ENCODE data around the gene JARID2.

The JARID2 gene

GRCh38 chr6:15524861-15525401, 279.1 kb downstream of the JARID2 start:
- Histone ChIP-seq H3K9me3 (ENCODE audit: insufficient read depth, low read depth, low read length) (no peaks in the 10 kb centered on the region), H3K36me3 (ENCODE audit: insufficient read depth, low read length) (peaks cover 54% of the 10 kb centered on the region), H3K9ac (ENCODE audit: low read depth, low read length) (no peak overlapping the region), H3K27ac (ENCODE audit: low read depth, low read length) (no peak overlapping the region), H3K27me3 (ENCODE audit: insufficient read depth, low read length) (no peaks in the 10 kb centered on the region), H3K4me1 (ENCODE audit: insufficient read depth, low read length) (no peaks in the 10 kb centered on the region), H3K4me3 (ENCODE audit: low read length) (no peak overlapping the region)
- 96% methylated on average over 14 of the region's 14 CpGs for WGBS

GRCh38 chr6:15526212-15526701, 280.4 kb downstream of the JARID2 start:
- Histone ChIP-seq H3K27ac (ENCODE audit: low read depth, low read length) (no peak overlapping the region), H3K9me3 (ENCODE audit: insufficient read depth, low read depth, low read length) (no peaks in the 10 kb centered on the region), H3K4me1 (ENCODE audit: insufficient read depth, low read length) (no peaks in the 10 kb centered on the region), H3K36me3 (ENCODE audit: insufficient read depth, low read length) (peaks cover 48% of the 10 kb centered on the region), H3K4me3 (ENCODE audit: low read length) (no peak overlapping the region), H3K9ac (ENCODE audit: low read depth, low read length) (no peak overlapping the region), H3K27me3 (ENCODE audit: insufficient read depth, low read length) (no peaks in the 10 kb centered on the region)
- 92% methylated on average over 13 of the region's 13 CpGs for WGBS

DNA sequence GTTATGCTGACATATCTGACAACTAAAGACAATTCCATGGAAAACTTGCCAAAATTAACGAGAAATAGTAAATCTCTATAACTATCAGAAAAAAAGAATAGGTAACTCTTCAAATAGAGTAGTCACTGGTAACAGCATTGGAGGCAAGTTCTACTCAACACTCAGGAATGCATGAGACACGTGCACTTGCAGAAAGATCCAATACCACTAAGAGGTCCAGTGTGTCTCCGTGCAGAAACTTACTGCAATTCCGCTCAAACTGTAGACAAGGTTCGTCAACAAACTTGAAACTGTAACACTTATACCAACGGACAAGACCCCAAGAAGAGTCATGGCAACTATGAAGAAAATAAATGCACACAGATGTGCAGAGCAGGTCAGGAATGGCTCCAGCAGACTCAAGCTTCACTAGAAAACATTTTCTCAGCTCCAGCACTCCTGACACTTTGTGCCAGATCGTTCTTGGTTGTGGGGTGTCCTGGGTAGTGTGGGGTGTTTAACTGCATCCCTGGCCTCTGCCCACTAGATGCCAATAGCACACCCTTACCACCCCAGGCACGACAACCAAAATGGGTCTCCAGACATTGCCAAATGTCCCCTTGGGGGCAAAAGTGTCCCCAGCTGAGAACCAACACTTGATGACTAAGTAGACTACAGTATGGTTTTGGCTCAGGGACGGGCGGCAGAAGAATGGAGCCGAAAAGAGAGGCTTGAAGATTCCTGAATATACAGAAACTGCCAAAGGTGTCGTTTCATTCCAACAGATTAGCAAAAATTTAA, 282.2 kb downstream of the JARID2 start:
- H3K27me3 ChIP-seq (ENCODE audit: insufficient read depth, low read length): no peaks in the 10 kb centered on the region
- WGBS: 96% methylated on average over 11 of the region's 12 CpGs
- H3K36me3 ChIP-seq (ENCODE audit: insufficient read depth, low read length): peaks cover 33% of the 10 kb centered on the region
- no peak overlapping the region for H3K4me3 ChIP-seq (ENCODE audit: low read length)
- no peak overlapping the region for H3K27ac ChIP-seq (ENCODE audit: low read depth, low read length)
- H3K4me1 ChIP-seq (ENCODE audit: insufficient read depth, low read length): no peaks in the 10 kb centered on the region
- H3K9me3 ChIP-seq (ENCODE audit: insufficient read depth, low read depth, low read length): no peaks in the 10 kb centered on the region
- H3K9ac ChIP-seq (ENCODE audit: low read depth, low read length): no peak overlapping the region

DNA sequence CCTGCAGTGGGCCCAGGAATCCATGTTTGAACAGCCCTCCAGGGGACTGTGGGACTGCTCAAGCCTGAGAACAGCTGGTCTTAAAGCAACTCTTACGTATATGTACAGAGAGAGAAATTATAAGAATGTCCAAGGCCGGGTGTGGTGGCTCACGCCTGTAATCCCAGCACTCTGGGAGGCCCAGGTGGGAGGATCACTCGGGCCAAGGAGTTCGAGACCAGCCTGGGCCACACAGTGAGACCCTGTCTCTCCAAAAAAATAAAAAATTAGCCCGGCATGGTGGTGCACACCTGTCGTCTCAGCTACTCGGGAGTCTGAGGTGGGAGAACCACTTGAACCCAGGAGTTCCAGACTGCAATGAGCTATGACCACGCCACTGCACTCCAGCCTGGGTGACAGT, 283.0 kb downstream of the JARID2 start:
- no peaks in the 10 kb centered on the region for H3K9me3 ChIP-seq (ENCODE audit: insufficient read depth, low read depth, low read length)
- no peak overlapping the region for H3K9ac ChIP-seq (ENCODE audit: low read depth, low read length)
- no peak overlapping the region for H3K4me3 ChIP-seq (ENCODE audit: low read length)
- no peaks in the 10 kb centered on the region for H3K4me1 ChIP-seq (ENCODE audit: insufficient read depth, low read length)
- no peaks in the 10 kb centered on the region for H3K27me3 ChIP-seq (ENCODE audit: insufficient read depth, low read length)
- no peak overlapping the region for H3K27ac ChIP-seq (ENCODE audit: low read depth, low read length)
- H3K36me3 ChIP-seq (ENCODE audit: insufficient read depth, low read length): peaks cover 26% of the 10 kb centered on the region
- 97% methylated on average over 9 of the region's 9 CpGs for WGBS

DNA sequence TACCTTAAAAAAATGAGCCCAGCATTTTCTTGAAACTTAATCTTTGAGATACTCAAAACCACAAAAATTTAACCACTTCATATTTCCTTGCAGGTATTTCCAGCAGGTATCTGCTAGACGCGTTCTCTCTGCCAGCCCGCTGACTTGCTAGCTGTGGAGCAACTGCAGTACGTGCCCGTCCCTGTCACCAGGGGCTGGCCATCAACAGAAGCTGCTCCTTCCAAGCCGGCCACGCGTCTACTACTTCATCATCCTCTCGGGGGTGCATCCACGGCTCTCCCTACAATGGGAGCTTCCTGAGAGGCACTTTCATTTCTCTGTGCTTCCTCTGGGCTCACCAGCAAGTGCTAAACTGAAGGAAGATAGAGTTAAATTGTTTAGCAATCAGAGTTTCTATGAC, 284.5 kb downstream of the JARID2 start:
- Histone ChIP-seq H3K4me3 (ENCODE audit: low read length) (no peak overlapping the region), H3K27me3 (ENCODE audit: insufficient read depth, low read length) (no peaks in the 10 kb centered on the region), H3K9ac (ENCODE audit: low read depth, low read length) (no peak overlapping the region), H3K4me1 (ENCODE audit: insufficient read depth, low read length) (no peaks in the 10 kb centered on the region), H3K9me3 (ENCODE audit: insufficient read depth, low read depth, low read length) (no peaks in the 10 kb centered on the region), H3K27ac (ENCODE audit: low read depth, low read length) (no peak overlapping the region), H3K36me3 (ENCODE audit: insufficient read depth, low read length) (peaks cover 11% of the 10 kb centered on the region; the same call in 1 of the 2 replicates)
- WGBS: 90% methylated on average over 10 of the region's 10 CpGs

DNA sequence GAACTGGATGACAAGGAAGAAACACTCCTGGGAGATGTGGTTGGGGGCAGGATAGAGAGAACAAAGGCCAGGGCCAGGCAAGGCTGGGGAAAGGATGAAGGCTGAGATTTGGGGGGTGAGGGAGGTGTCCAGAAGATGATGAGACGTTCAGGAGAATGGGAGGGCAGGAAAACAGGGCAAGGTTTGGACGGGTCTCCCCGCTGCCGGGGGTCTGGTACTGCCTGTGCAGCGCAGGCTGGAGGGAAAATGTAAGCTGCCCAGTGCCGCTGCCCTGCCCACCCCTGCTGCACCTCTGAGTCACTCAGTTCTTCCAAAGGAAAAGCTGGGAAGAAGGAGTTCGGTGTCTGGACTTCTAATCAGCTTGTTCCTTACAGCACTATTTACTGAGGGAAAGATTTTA, 286.1 kb downstream of the JARID2 start:
- 91% methylated on average over 7 of the region's 7 CpGs for WGBS
- Histone ChIP-seq H3K4me3 (ENCODE audit: low read length) (no peak overlapping the region), H3K4me1 (ENCODE audit: insufficient read depth, low read length) (no peaks in the 10 kb centered on the region), H3K36me3 (ENCODE audit: insufficient read depth, low read length) (peaks cover 11% of the 10 kb centered on the region; the same call in 1 of the 2 replicates), H3K27me3 (ENCODE audit: insufficient read depth, low read length) (no peaks in the 10 kb centered on the region), H3K9me3 (ENCODE audit: insufficient read depth, low read depth, low read length) (no peaks in the 10 kb centered on the region), H3K27ac (ENCODE audit: low read depth, low read length) (no peak overlapping the region), H3K9ac (ENCODE audit: low read depth, low read length) (no peak overlapping the region)

DNA sequence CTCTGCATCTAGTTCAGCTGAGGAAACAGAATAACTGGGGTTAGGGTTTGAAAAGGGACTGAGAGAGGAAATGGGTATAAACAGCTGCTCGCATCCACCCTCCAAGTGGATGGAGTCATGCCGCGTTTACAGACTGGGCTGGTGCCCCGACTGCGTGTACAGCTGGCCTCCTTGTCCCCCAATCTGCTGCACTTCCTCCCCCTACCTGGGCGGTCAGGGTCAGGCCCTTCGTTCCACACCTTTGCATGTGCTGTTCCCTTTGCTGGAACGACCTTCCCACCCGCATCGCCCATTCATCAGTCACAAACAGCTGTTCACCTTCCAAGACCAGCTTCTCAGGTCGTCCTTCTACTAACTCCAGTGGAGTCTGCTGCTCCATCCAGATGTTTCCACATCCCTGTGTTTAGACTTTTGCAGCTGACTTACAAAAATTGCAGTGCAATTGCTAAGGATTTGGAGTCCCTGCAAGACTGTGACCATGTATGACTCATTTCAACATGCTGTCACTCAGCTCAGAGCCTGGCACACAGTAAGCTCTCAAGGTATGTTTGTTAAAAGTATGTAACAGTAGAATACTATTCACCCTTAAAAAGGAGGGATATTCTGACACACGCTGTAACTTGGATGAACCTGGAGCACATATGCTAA, 287.6 kb downstream of the JARID2 start:
- H3K4me1 ChIP-seq (ENCODE audit: insufficient read depth, low read length): no peaks in the 10 kb centered on the region
- H3K27me3 ChIP-seq (ENCODE audit: insufficient read depth, low read length): no peaks in the 10 kb centered on the region
- H3K9me3 ChIP-seq (ENCODE audit: insufficient read depth, low read depth, low read length): no peaks in the 10 kb centered on the region
- WGBS: 84% methylated on average over 12 of the region's 12 CpGs
- H3K9ac ChIP-seq (ENCODE audit: low read depth, low read length): no peak overlapping the region
- H3K27ac ChIP-seq (ENCODE audit: low read depth, low read length): no peak overlapping the region
- peaks cover 11% of the 10 kb centered on the region; the same call in 1 of the 2 replicates for H3K36me3 ChIP-seq (ENCODE audit: insufficient read depth, low read length)
- H3K4me3 ChIP-seq (ENCODE audit: low read length): no peak overlapping the region

DNA sequence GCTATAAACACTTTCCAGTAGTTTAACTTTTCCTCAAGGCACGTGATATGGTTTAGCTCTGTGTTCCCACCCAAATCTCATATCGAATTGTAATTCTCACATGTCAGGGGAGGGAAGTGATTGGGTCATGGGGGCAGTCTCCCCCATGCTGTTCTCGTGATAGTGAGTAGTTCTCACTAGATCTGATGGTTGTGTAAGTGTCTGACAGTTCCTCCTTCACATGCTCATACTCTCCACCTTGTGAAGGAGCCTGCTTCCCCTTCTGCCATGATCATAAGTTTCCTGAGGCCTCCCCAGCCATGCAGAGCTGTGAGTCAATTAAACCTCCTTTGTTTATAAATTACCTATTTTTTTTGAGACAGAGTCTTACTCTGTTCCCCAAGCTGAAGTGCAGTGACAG, 289.1 kb downstream of the JARID2 start:
- peaks cover 7% of the 10 kb centered on the region; the same call in 1 of the 2 replicates for H3K36me3 ChIP-seq (ENCODE audit: insufficient read depth, low read length)
- H3K27ac ChIP-seq (ENCODE audit: low read depth, low read length): no peak overlapping the region
- H3K4me1 ChIP-seq (ENCODE audit: insufficient read depth, low read length): no peaks in the 10 kb centered on the region
- H3K9me3 ChIP-seq (ENCODE audit: insufficient read depth, low read depth, low read length): no peaks in the 10 kb centered on the region
- no peak overlapping the region for H3K9ac ChIP-seq (ENCODE audit: low read depth, low read length)
- no peaks in the 10 kb centered on the region for H3K27me3 ChIP-seq (ENCODE audit: insufficient read depth, low read length)
- no peak overlapping the region for H3K4me3 ChIP-seq (ENCODE audit: low read length)
- WGBS: 98% methylated on average over 3 of the region's 3 CpGs

DNA sequence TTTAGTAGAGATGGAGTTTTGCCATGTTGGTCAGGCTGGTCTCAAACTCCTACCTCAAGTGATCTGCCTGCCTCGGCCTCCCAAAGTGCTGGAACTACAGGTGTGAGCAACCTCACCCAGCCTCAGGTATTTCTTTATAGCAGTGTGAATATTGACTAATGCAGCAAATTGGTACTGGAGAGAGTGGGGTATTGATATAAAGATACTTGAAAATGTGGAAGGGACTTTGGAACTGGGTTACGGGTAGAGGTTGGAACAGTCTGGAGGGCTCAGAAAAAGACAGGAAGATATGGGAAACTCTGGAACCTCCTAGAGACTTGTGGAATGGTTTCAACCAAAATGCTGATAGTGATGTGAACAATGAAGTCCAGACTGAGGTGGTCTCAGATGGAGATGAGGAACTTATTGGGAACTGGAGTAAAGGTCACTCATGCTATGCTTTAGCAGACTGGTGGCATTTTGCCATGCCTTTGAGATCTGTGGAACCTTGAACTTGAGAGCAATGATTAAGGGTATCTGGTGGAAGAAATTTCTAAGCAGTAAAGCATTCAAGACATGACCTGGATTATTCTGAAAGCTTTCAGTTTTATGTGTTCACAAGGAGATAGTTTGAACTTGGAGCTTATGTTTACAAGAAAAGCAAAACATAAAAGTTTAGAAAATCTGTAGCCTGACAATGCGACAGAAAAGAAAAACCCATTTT, 289.8 kb downstream of the JARID2 start:
- no peaks in the 10 kb centered on the region for H3K27me3 ChIP-seq (ENCODE audit: insufficient read depth, low read length)

DNA sequence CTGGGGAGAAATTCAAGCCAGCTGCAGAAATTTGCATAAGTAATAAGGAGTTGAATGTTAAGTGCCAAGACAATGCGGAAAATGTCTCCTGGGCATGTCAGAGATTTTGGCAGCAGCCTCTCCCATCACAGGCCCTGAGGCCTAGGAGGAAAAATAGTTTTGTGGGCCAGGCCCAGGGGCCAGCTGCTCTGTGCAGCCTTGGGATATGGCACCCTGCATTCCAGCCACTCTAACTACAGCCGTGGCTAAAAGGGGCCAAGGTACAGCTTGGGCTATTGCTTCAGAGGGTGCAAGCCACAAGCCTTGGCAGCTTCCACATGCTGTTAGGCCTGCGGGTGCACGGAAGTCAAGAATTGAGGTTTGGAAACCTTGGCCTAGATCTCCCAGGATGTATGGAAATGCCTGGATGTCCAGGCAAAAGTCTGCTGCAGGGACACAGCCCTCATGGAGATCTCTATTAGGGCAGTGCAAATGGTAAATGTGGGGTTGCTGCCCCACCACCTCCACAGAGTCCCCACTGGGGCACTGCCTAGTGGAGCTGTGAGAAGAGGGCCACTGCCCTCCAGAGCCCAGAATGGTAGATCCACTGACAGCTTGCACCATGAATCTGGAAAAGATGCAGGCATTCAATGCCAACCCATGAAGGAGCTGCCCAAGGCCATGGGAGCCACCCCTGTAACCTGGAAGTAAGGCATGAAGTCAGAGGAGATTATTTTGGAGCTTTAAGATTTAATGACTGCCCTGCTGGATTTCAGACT, 290.5 kb downstream of the JARID2 start:
- no peak overlapping the region for H3K4me3 ChIP-seq (ENCODE audit: low read length)
- no peaks in the 10 kb centered on the region for H3K27me3 ChIP-seq (ENCODE audit: insufficient read depth, low read length)
- H3K9ac ChIP-seq (ENCODE audit: low read depth, low read length): no peak overlapping the region
- 82% methylated on average over 4 of the region's 4 CpGs for WGBS
- H3K36me3 ChIP-seq (ENCODE audit: insufficient read depth, low read length): no peaks in the 10 kb centered on the region
- H3K27ac ChIP-seq (ENCODE audit: low read depth, low read length): no peak overlapping the region
- H3K9me3 ChIP-seq (ENCODE audit: insufficient read depth, low read depth, low read length): no peaks in the 10 kb centered on the region
- H3K4me1 ChIP-seq (ENCODE audit: insufficient read depth, low read length): no peaks in the 10 kb centered on the region

More for the DNA sequence above, 289.8 kb downstream of the JARID2 start:
- Histone ChIP-seq H3K4me1 (ENCODE audit: insufficient read depth, low read length) (no peaks in the 10 kb centered on the region), H3K27ac (ENCODE audit: low read depth, low read length) (no peak overlapping the region), H3K9ac (ENCODE audit: low read depth, low read length) (no peak overlapping the region), H3K9me3 (ENCODE audit: insufficient read depth, low read depth, low read length) (no peaks in the 10 kb centered on the region), H3K36me3 (ENCODE audit: insufficient read depth, low read length) (peaks cover 7% of the 10 kb centered on the region; the same call in 1 of the 2 replicates), H3K4me3 (ENCODE audit: low read length) (no peak overlapping the region)
- 95% methylated on average over 3 of the region's 3 CpGs for WGBS

All from HUES64 (cell line).